Hematopoietic multipotent progenitor cell treated with erythropoietin and hydrocortisone succinate and interleukin-3 and kit ligand, for 8 days (in vitro differentiated cells): ENCODE results near the gene PRPF6.

Experiments used
- DNase-seq: peaks from one replicate; pipeline ENCODE4 v3.0.0-alpha.2; 2015

PRPF6 gene

DNA sequence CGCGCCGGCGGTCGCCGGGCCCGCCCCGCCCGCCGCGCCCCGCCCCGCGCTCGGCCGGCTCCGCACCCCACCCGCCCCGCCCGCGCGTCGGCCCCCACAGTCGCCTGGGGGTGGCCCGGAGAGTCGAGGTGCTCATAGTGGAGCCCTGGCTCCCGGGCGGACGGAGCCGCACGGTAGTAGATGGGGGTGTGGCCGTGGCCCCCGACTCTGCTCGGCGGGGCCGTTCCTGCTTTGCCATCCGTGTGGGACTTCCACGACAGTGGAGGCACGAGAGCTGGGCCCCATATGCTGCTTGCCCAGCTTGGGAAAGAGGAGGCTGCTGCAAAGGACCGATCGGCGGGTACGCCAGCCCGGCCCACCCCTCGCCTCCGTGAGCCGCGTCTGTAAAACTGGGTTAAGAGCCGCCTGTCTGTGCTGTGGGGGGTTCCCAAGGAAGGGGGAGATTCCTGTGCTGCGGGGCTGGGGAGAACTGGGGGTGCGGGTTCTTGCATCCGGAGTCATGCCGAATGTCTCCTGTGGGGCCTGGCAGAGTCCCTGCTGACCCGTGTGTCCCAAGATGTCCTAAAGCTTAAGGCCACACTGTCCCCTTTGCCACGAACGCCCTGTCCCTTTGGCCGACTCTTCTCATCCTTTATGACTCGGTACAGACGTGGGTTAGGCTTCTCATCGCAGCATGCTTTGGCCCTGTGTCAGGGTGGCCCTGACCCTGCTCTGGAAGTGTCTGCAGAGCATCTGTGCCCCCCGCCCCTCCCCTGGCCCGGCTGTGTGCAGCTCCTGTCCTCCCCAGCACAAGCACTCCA lies 99.3 kb downstream of the PRPF6 start, which contains the start of gene OPRL1:
Gene OPRL1, plus strand, starts transcription at position 70 of the 800 bp plus-strand sequence. CDS start 12,639 bp downstream, outside the sequence.
- DNase-seq = no peak

DNA sequence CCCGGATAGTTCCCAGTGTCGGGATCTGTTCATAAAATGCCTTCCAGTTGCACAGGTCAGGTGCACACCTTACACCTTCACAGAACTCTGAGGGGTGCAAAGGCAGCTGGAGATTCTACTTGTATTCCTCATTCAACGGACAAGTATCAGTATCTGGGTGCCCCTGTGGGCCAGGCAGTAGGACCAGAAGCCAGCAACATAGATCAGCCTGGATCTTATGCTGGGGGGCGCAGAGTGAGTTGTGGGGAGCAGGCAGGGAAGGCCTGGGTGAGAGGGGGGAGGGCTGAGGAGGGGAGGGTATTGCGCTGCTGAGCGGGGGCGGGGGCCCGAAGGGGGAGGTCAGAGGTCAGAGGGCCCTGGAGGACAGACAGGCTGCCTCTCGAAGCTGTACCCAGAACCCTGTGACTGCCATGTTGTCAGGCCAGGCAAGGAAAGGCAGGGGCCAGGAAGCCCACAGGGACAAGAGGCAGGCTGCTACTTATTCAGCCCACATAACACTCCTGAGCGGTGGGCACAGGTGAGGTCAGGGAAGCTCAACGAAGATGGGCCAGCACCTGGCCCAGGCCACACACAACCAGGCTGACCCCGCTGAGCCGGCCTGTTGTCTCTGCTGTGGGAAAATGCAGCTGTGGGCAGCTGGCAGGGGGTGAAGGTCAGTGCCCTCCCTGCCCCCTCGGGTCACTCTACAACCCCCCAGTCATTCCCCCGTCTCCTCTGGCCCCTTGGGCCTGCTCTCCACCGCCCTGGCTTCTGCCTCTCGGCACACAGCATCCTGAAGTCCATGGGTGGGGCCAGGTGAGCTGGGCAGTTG lies 100.1 kb downstream of the PRPF6 start:
- no peak for DNase-seq

DNA sequence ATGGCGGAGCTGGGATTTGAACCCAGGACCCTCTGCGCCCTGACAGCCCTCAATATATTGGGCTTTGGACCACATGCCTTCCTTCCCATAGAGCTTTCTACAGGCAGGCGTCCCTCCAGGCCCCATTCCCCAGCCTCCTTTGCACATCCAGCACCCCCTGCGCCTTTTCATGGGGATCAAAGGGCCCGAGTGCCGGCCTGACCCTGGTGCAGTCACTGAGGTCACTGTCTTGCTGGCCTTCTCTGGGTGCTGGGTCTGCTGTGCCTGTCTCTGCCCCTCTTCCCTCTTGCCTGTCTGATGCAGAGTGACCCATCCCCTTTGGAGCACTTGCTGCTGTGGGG lies 100.7 kb downstream of the PRPF6 start:
- DNase-seq = no peak

DNA sequence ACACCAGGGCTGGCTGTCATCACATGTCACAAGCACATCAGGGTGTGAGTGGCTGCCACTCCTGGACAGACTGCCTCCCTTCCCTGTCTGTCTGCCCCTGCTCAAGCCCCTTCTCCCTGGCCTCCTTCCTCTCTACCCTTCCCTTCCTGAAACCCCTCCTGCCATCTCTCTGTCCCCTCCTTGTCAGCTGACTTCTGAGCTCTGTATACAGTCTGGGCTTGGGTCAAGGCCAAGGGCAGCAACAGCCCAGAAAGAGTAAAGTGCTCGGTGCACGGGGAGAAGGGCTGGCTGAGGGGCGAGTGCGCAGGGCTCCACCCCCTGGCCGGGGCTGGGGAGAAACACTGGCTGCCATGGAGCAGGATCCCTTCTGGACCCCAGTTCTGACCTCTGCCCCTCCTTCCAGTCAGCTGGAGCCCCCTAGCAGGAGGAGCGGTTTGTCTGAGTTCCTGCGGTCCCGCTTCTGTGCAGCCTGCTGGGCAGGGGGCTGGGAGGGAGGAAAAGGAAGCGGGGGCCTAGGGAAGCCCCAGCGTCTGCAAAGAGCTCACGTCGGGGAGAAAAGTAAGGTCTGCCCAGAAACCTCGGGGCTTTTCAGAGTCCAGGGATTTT lies 101.3 kb downstream of the PRPF6 start:
- no peak for DNase-seq
